Activated B cell treated with CpG ODN at 0.5 μM for 24 hours (primary cell): ENCODE results near the gene SART3. TPM values are rescaled to one million over a fixed set of nuclear protein-coding genes. Genes with fewer than 3 reads are reported as not detected.

Source experiments
- ATAC-seq: fragments of 200-7000 bp; cut with Tn5 transposase; one replicate; pipeline ENCODE4 v1.10.0; 2021; ENCODE audit warnings: low read depth, mild to moderate bottlenecking, moderate library complexity
- CTCF ChIA-PET: fragments of 350-600 bp; sonication (Branson Sonifier 250); formaldehyde crosslinking; loops from one replicate; lab custom pipeline; 2021; ENCODE audit warnings: antibody characterized with exemption; lab: Charles Lee
- POLR2A ChIA-PET: fragments of 350-600 bp; sonication (Branson Sonifier 250); formaldehyde crosslinking; loops from one replicate; lab custom pipeline; 2021; ENCODE audit warnings: antibody characterized with exemption; lab: Charles Lee
- DNase-seq: peaks from one replicate; pipeline ENCODE4 v3.0.0; 2022
- H3K27ac Mint-ChIP-seq: one replicate; pipeline ENCODE4 v1.8.0; 2020; ENCODE audit warnings: mixed read lengths
- H3K27me3 Mint-ChIP-seq: one replicate; pipeline ENCODE4 v1.8.0; 2021; ENCODE audit warnings: mixed read lengths
- H3K36me3 Mint-ChIP-seq: one replicate; pipeline ENCODE4 v1.8.0; 2021; ENCODE audit warnings: low read depth, mixed read lengths
- H3K4me1 Mint-ChIP-seq: one replicate; pipeline ENCODE4 v1.8.0; 2021; ENCODE audit warnings: mixed read lengths
- H3K4me3 Mint-ChIP-seq: one replicate; pipeline ENCODE4 v1.8.0; 2020; ENCODE audit warnings: mild to moderate bottlenecking, mixed read lengths
- H3K9me3 Mint-ChIP-seq: one replicate; pipeline ENCODE4 v1.8.0; 2020; ENCODE audit warnings: mixed read lengths
- intact Hi-C: fragments of 100-400 bp; cut with micrococcal nuclease; formaldehyde crosslinking; loops from one replicate; pipeline ENCODE4 v1.15.1; 2024
- total RNA-seq: library from RNA; stranded (reverse); gene quantifications from 2 replicates; pipeline ENCODE4 v1.2.3, GENCODE V29; 2022
- TF ChIP-seq, protein P1 (sequence below): fragments of 200-600 bp; IDR thresholded peaks from one replicate; pipeline ENCODE4 v1.8.0; 2022; ENCODE audit warnings: antibody characterized with exemption, mild to moderate bottlenecking

Gene SART3
- total RNA-seq, 1 donor from 2014 or later, result 107 TPM

DNA sequence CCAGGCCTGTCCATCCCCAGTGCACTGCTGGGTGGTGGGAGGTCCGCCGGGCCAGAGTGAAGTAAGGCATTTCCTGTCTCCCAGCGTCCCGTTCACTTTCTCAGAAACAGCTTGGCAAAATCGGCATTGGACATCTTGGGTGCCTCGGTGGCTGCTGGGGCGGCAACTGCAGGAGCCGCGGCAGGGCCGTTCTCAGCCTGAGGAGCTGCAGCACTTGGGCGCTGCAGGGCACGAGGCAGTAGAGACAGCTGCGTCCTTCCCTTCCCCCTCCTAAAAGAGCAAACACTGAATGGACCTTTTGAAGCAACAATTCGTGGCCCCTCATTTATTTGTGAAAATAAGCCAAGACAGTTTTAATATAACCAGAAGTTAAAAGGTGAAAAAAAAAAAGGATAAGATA, 37.6 kb downstream of the SART3 start:
- Mint-ChIP-seq H3K4me1 (peaks cover 2% of the 10 kb centered on the region), H3K4me3 (no peak overlapping the region), H3K27me3 (no peaks in the 10 kb centered on the region), H3K36me3 (peaks cover 99% of the 10 kb centered on the region), H3K9me3 (no peaks in the 10 kb centered on the region), H3K27ac (no peak overlapping the region)
- TF ChIP-seq, protein P1, sequence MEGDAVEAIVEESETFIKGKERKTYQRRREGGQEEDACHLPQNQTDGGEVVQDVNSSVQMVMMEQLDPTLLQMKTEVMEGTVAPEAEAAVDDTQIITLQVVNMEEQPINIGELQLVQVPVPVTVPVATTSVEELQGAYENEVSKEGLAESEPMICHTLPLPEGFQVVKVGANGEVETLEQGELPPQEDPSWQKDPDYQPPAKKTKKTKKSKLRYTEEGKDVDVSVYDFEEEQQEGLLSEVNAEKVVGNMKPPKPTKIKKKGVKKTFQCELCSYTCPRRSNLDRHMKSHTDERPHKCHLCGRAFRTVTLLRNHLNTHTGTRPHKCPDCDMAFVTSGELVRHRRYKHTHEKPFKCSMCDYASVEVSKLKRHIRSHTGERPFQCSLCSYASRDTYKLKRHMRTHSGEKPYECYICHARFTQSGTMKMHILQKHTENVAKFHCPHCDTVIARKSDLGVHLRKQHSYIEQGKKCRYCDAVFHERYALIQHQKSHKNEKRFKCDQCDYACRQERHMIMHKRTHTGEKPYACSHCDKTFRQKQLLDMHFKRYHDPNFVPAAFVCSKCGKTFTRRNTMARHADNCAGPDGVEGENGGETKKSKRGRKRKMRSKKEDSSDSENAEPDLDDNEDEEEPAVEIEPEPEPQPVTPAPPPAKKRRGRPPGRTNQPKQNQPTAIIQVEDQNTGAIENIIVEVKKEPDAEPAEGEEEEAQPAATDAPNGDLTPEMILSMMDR, result no peak
- ChIA-PET POLR2A (no interaction called here), CTCF (no interaction called here)
- DNase-seq (no peak), ATAC-seq (no peak)
- intact Hi-C loops, result no loop called here

DNA sequence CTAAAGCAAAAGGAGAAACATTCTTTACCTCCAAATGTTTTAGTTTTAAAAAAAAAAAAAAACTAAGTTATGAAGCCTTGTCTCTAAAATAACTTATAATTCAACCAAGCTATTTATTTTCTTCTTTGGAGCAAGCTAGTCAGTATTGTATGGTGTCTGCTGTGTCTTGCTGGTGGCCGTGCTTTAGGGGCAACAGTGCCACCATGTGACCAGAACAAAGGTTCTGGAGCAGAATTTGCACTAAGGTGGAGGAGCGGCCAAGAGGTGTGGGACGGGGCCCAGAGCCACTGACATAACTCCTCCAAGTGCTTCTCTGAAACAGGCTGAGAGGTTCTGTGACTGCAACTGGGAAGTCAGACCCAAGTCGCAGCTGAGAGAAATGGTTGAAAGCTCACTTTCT, 41.4 kb downstream of the SART3 start:
- Mint-ChIP-seq H3K9me3 (no peaks in the 10 kb centered on the region), H3K36me3 (peaks cover 75% of the 10 kb centered on the region), H3K4me1 (peaks cover 19% of the 10 kb centered on the region), H3K27me3 (no peaks in the 10 kb centered on the region), H3K27ac (no peak overlapping the region), H3K4me3 (no peak overlapping the region)
- no peak for DNase-seq
- ChIA-PET POLR2A (no interaction called here), CTCF (interaction anchor here (0.8 kb wide), 1 partner anchor 529 kb away, joined by 3 read pairs; no protein-coding TSS in a partner anchor)
- TF ChIP-seq, protein P1, result no peak
- intact Hi-C loops, result loop anchor here (5.0 to 10.0 kb wide), 4 partner anchors 118 to 1427 kb away; partner anchors contain the start of genes CRY1 and PWP1
- no peak for ATAC-seq

DNA sequence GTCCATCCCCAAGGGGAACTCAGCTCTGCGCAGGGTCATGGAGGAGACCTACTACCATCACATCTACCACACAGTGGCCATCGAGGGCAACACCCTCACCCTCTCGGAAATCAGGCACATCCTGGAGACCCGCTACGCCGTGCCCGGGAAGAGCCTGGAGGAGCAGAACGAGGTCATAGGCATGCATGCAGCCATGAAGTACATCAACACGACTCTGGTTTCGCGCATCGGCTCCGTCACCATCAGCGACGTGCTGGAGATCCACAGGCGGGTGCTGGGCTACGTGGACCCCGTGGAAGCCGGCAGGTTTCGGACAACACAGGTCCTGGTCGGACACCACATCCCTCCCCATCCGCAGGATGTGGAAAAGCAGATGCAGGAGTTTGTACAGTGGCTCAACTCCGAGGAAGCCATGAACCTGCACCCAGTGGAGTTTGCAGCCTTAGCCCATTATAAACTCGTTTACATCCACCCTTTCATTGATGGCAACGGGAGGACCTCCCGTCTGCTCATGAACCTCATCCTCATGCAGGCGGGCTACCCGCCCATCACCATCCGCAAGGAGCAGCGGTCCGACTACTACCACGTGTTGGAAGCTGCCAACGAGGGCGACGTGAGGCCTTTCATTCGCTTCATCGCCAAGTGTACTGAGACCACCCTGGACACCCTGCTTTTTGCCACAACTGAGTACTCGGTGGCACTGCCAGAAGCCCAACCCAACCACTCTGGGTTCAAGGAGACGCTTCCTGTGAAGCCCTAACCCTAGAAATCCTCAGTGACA, 42.1 kb downstream of the SART3 start:
- intact Hi-C loops, result loop anchor here (5.0 to 10.0 kb wide), 4 partner anchors 118 to 1427 kb away; partner anchors contain the start of genes CRY1 and PWP1
- TF ChIP-seq, protein P1, result no peak
- ATAC-seq (no peak), DNase-seq (no peak)
- Mint-ChIP-seq H3K4me1 (peaks cover 20% of the 10 kb centered on the region), H3K27me3 (no peaks in the 10 kb centered on the region), H3K27ac (no peak overlapping the region), H3K36me3 (peaks cover 69% of the 10 kb centered on the region), H3K9me3 (no peaks in the 10 kb centered on the region), H3K4me3 (no peak overlapping the region)
- ChIA-PET POLR2A (no interaction called here), CTCF (interaction anchor here (0.8 kb wide), 1 partner anchor 528 kb away, joined by 3 read pairs; no protein-coding TSS in a partner anchor)

DNA sequence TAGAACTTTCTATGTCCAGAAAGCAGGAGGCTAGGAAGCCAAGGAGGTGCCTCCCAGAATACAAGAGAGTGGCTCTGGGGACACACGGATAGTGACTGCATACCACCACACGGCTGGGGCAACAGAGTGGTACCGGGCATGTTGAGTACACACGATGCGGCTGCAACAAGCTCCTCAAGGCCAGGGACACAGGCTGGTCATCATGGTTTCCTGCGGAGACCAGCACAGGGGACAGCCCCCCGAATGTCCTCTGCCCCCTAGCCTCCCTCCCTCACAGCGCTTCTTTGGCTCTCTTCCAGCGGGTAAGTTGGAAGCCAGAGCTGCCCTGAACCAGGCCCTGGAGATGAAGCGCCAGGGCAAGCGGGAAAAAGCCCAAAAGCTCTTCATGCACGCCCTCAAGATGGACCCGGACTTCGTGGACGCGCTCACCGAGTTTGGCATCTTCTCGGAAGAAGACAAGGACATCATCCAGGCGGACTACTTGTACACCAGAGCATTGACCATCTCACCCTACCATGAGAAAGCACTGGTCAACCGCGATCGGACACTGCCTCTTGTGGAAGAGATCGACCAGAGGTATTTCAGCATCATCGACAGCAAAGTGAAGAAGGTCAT, 42.8 kb downstream of the SART3 start:
- Mint-ChIP-seq H3K36me3 (peaks cover 62% of the 10 kb centered on the region), H3K27ac (no peak overlapping the region), H3K27me3 (no peaks in the 10 kb centered on the region), H3K4me3 (no peak overlapping the region), H3K9me3 (no peaks in the 10 kb centered on the region), H3K4me1 (peaks cover 20% of the 10 kb centered on the region)
- TF ChIP-seq, protein P1, result no peak
- ChIA-PET CTCF (no interaction called here), POLR2A (no interaction called here)
- intact Hi-C loops, result loop anchor here (5.0 to 10.0 kb wide), 4 partner anchors 119 to 1426 kb away; partner anchors contain the start of genes CRY1 and PWP1
- ATAC-seq (no peak), DNase-seq (no peak)
